A673 (cell line): ENCODE results near the gene KMT2C. TPM values are rescaled to one million over a fixed set of nuclear protein-coding genes. Genes with fewer than 3 reads are reported as not detected.

Experiments used
- BruUV-seq: library from RNA; stranded (reverse); fragments of 400-500 nt; replicated peaks from 2 replicates; lab custom pipeline; 2021; lab: Mats Ljungman, UMichigan
- CTCF ChIA-PET: fragments of 300-600 bp; sonication (Branson Sonifier 250); formaldehyde crosslinking; loops from one replicate; lab custom pipeline; 2022; ENCODE audit warnings: antibody characterized with exemption; lab: Charles Lee
- POLR2A ChIA-PET: fragments of 300-600 bp; sonication (Branson Sonifier 250); formaldehyde crosslinking; loops from one replicate; lab custom pipeline; 2022; ENCODE audit warnings: antibody characterized with exemption; ENCODE audit not compliant: low non-redundant PET; lab: Charles Lee
- DNase-seq: peaks from one replicate; pipeline ENCODE4 v3.0.0-alpha.2; 2015; ENCODE audit warnings: low spot score
- H3K27ac ChIP-seq: fragments of 200-600 bp; sonication (generic); 2 replicates; pipeline ENCODE4 v1.5.1; 2016; ENCODE audit warnings: mixed run types, low read depth, mild to moderate bottlenecking, mixed read lengths, antibody characterized with exemption, low read length; ENCODE audit not compliant: poor library complexity, severe bottlenecking
- H3K27me3 ChIP-seq: fragments of 200-600 bp; sonication (generic); replicated peaks from 2 replicates; pipeline ENCODE4 v1.6.1; 2017; ENCODE audit warnings: mixed run types, low read depth, mild to moderate bottlenecking, mixed read lengths, antibody characterized with exemption, low read length; ENCODE audit not compliant: insufficient read depth, poor library complexity
- H3K36me3 ChIP-seq: fragments of 200-600 bp; sonication (generic); 2 replicates; pipeline ENCODE4 v1.6.1; 2016; ENCODE audit warnings: mixed run types, mild to moderate bottlenecking, mixed read lengths, antibody characterized with exemption, low read length; ENCODE audit not compliant: insufficient read depth, poor library complexity, severe bottlenecking
- H3K4me1 ChIP-seq: fragments of 200-600 bp; sonication (generic); 2 replicates; pipeline ENCODE4 v1.6.1; 2017; ENCODE audit warnings: mixed run types, mild to moderate bottlenecking, mixed read lengths, antibody characterized with exemption, low read length; ENCODE audit not compliant: insufficient read depth, poor library complexity, severe bottlenecking
- H3K4me3 ChIP-seq: fragments of 200-600 bp; sonication (generic); 2 replicates; pipeline ENCODE4 v1.5.1; 2016; ENCODE audit warnings: low read depth, mixed run types, mild to moderate bottlenecking, mixed read lengths, low read length; ENCODE audit not compliant: poor library complexity, severe bottlenecking
- H3K9me3 ChIP-seq: fragments of 200-600 bp; sonication (generic); 2 replicates; pipeline ENCODE4 v1.6.1; 2016; ENCODE audit warnings: mixed run types, low read depth, mild to moderate bottlenecking, mixed read lengths, antibody characterized with exemption, low read length; ENCODE audit not compliant: poor library complexity, severe bottlenecking
- CTCF ChIP-seq: fragments of 300-800, 200-600 bp; sonication (generic); conservative IDR thresholded peaks from 2 replicates; pipeline ENCODE4 v1.5.1; 2017; ENCODE audit warnings: low read depth, mild to moderate bottlenecking, antibody characterized with exemption, low read length, moderate library complexity, mixed read lengths
- EZH2 ChIP-seq: fragments of 200-600 bp; sonication (generic); IDR thresholded peaks from 2 replicates; pipeline ENCODE4 v1.6.1; 2017; ENCODE audit warnings: borderline replicate concordance, low read depth, mild to moderate bottlenecking, mixed read lengths, antibody characterized with exemption, low read length; ENCODE audit not compliant: poor library complexity, severe bottlenecking
- intact Hi-C: fragments of 100-400 bp; cut with micrococcal nuclease; formaldehyde crosslinking; loops from one replicate; pipeline ENCODE4 v1.10.0; 2022; ENCODE audit not compliant: unreplicated experiment
- total RNA-seq: library from RNA; stranded (reverse); gene quantifications from 2 replicates; pipeline ENCODE4 v1.2.3, GENCODE V29; 2021

KMT2C gene
- total RNA-seq, 1 experiment from 2014 or later, result 52.9 TPM

DNA sequence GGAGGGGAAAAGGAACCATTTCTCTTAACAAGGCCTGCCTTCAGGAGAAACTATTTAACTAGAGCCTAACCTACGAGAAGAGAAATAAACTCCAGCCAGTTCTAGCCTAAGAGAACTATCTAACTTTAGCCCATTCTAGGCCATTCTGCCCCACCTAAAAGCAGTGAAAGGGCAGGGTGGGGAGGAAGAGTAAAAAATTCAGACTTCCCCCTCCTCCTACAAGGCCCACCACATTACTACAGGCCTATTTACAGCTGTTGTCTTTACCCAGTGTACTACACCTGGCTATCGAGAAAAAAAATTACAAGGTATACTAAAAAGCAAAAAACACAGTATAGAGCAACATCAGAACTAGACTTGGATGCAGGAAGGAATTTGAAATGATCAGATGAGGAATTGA lies 93.0 kb downstream of the KMT2C start:
- ChIA-PET POLR2A (no interaction called here), CTCF (no interaction called here)
- no TSS peak for BruUV-seq
- DNase-seq, result no peak
- Histone ChIP-seq H3K4me1 (peaks cover 11% of the 10 kb centered on the region), H3K4me3 (no peak overlapping the region), H3K36me3 (peaks cover 7% of the 10 kb centered on the region), H3K27ac (no peak overlapping the region), H3K9me3 (peaks cover 3% of the 10 kb centered on the region), H3K27me3 (no peaks in the 10 kb centered on the region)
- no peak for TF ChIP-seq CTCF
- TF ChIP-seq EZH2, result no peak
- intact Hi-C loops, result loop anchor here (5.0 kb wide), 1 partner anchor 90 kb away; no protein-coding TSS in a partner anchor

- no peak for DNase-seq
- no TSS peak for BruUV-seq
- TF ChIP-seq CTCF (no peak), EZH2 (no peak)
- H3K27ac ChIP-seq, result no peak overlapping the region
- ChIA-PET CTCF (interaction anchor here (0.6 to 1.3 kb wide), 2 partner anchors 13 to 364 kb away, joined by 3 to 5 read pairs; no protein-coding TSS in a partner anchor), POLR2A (no interaction called here)
- H3K27me3 ChIP-seq, result no peaks in the 10 kb centered on the region
- H3K4me3 ChIP-seq, result no peak overlapping the region
- intact Hi-C loops, result loop anchor here (5.0 kb wide), 1 partner anchor 90 kb away; no protein-coding TSS in a partner anchor
- no peaks in the 10 kb centered on the region for H3K36me3 ChIP-seq
- no peaks in the 10 kb centered on the region for H3K9me3 ChIP-seq
- peaks cover 11% of the 10 kb centered on the region for H3K4me1 ChIP-seq
Measured at GRCh38 chr7:152341914-152342236, 93.9 kb downstream of the KMT2C start.

GRCh38 chr7:152341039-152341913 lies 94.5 kb downstream of the KMT2C start:
- no peak overlapping the region for H3K27ac ChIP-seq
- peaks cover 14% of the 10 kb centered on the region for H3K4me1 ChIP-seq
- no peak overlapping the region for H3K4me3 ChIP-seq
- no peaks in the 10 kb centered on the region for H3K36me3 ChIP-seq
- TF ChIP-seq CTCF (peak; percentile 65), EZH2 (no peak)
- intact Hi-C loops, result loop anchor here (5.0 kb wide), 1 partner anchor 91 kb away; no protein-coding TSS in a partner anchor
- BruUV-seq, result no TSS peak
- ChIA-PET CTCF (interaction anchor here (0.6 to 1.3 kb wide), 2 partner anchors 12 to 365 kb away, joined by 3 to 5 read pairs; no protein-coding TSS in a partner anchor), POLR2A (no interaction called here)
- no peaks in the 10 kb centered on the region for H3K27me3 ChIP-seq
- H3K9me3 ChIP-seq, result no peaks in the 10 kb centered on the region
- DNase-seq, result peak; percentile 41
